Measurements from ENCODE around the gene CORO2B. TPM values are rescaled to one million over a fixed set of nuclear protein-coding genes. Genes with fewer than 3 reads are reported as not detected.

The CORO2B gene
- total and polyA plus RNA-seq, 4 donors: 2.4 to 12.5 (median 4.3) TPM

DNA sequence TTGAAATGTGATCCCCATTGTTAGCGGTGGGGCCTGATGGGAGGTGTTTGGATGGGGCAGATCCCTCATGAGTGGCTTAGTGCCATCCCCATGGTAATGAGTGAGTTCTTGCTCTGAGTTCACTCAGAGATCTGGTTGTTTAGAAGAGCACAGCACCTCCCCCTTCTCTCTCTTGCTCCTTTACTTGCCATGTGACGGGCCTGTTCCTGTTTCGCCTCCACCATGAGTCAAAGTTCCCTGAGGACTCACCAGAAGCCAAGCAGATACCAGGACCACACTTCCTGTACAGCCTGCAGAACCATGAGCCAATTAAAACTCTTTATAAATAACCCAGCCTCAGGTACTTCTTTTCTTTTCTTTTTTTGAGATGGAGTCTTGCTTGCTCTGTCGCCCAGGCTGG, 195.3 kb downstream of the CORO2B start:
- Histone ChIP-seq H3K27me3 (ENCODE audit: control insufficient read depth in 3 of 3, insufficient read depth in 3 of 3, low read length in 2 of 3) (no peaks in the 10 kb centered on the region), H3K27ac (ENCODE audit: low read depth in 1 of 2, low read length in 1 of 2) (no peak overlapping the region), H3K4me3 (no peak overlapping the region), H3K9me3 (ENCODE audit: control insufficient read depth in 4 of 4, insufficient read depth in 3 of 4, low read length in 3 of 4) (peaks cover 0 to 2% (median 0%) of the 10 kb centered on the region in 4 donors), H3K36me3 (ENCODE audit: control insufficient read depth in 4 of 4, insufficient read depth in 4 of 4, low read length in 4 of 4) (peaks cover 0 to 13% (median 4%) of the 10 kb centered on the region in 4 donors), H3K4me1 (ENCODE audit: control insufficient read depth in 5 of 5, insufficient read depth in 5 of 5, low read length in 5 of 5) (peaks cover 0 to 28% (median 8%) of the 10 kb centered on the region in 5 donors), H3K9ac (ENCODE audit: insufficient read depth in 1 of 2, low read length in 2 of 2) (no peak overlapping the region)
- WGBS, 2 donors: 91 to 94% methylated on average over 4 of the region's 4 CpGs
- TF ChIP-seq CTCF (IDR thresholded peaks at IDR 0.05; ENCODE audit: control extremely low read depth, extremely low read depth): no peak
- DNase-seq (no peak), ATAC-seq (ENCODE audit: insufficient read depth, low FRiP score) (no peak)

DNA sequence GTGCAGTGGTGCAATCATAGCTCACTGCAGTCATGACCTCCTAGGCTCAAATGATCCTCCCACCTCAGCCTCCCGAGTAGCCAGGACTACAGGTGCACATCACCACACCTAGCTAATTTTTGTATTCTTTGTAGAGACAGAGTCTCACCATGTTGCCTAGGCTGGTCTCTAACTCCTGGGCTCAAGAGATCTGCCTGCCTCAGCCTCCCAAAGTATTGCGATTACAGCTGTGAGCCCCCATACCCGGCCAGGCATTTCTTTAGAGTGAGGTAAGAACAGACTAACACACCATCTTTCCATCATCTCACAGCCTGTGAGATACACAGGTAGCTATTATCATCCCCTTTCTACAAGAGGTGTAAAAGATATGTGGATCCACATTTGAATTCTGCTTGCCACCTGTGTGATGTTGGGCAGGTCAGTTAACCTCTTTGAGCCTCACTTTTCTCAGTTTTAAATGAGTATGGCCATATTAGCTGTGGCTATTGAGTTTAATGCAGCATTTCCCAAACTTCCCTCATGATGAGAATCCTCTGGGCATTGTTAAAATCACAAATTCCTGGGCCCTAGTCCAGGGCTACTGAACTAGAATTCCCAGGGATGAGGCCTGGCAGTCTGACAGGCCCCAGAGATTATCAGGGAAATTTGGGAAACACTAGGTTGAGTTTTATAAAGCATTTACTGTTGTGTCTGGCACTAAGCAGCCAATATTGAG, 195.9 kb downstream of the CORO2B start:
- H3K36me3 ChIP-seq (ENCODE audit: control insufficient read depth in 4 of 4, insufficient read depth in 4 of 4, low read length in 4 of 4): peaks cover 0 to 13% (median 9%) of the 10 kb centered on the region in 4 donors
- H3K27me3 ChIP-seq (ENCODE audit: control insufficient read depth in 3 of 3, insufficient read depth in 3 of 3, low read length in 2 of 3): no peaks in the 10 kb centered on the region
- no peak overlapping the region for H3K4me3 ChIP-seq
- no peak overlapping the region for H3K27ac ChIP-seq (ENCODE audit: low read depth in 1 of 2, low read length in 1 of 2)
- H3K9me3 ChIP-seq (ENCODE audit: control insufficient read depth in 4 of 4, insufficient read depth in 3 of 4, low read length in 3 of 4): peaks cover 0 to 2% (median 0%) of the 10 kb centered on the region in 4 donors
- peaks cover 0 to 28% (median 8%) of the 10 kb centered on the region in 5 donors for H3K4me1 ChIP-seq (ENCODE audit: control insufficient read depth in 5 of 5, insufficient read depth in 5 of 5, low read length in 5 of 5)
- WGBS, 2 donors: 96 to 98% methylated on average over 3 of the region's 3 CpGs
- ATAC-seq (ENCODE audit: insufficient read depth, low FRiP score) (no peak), DNase-seq (peak; percentile 50 to 83 (median 80))
- H3K9ac ChIP-seq (ENCODE audit: insufficient read depth in 1 of 2, low read length in 2 of 2): no peak overlapping the region
- no peak for TF ChIP-seq CTCF (IDR thresholded peaks at IDR 0.05; ENCODE audit: control extremely low read depth, extremely low read depth)

DNA sequence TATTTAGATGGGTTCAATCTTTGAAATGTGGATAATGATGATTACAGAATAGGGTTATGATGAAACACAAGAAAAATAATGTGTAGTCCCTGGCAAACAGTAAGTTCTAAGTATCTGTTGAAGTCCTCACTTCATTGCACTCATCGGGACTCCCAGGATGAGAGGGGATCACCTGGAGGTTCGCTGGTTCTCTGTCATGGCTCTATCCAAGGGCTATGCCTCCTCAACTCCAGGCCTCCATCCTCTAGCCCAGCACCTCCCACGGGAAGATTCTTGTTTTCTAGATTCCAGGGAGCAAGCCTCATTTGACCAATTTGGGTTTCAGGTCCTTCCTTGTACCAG, 196.4 kb downstream of the CORO2B start:
- no peak for TF ChIP-seq CTCF (IDR thresholded peaks at IDR 0.05; ENCODE audit: control extremely low read depth, extremely low read depth)
- H3K27me3 ChIP-seq (ENCODE audit: control insufficient read depth in 3 of 3, insufficient read depth in 3 of 3, low read length in 2 of 3): no peaks in the 10 kb centered on the region
- no peak overlapping the region for H3K27ac ChIP-seq (ENCODE audit: low read depth in 1 of 2, low read length in 1 of 2)
- no peak overlapping the region for H3K9ac ChIP-seq (ENCODE audit: insufficient read depth in 1 of 2, low read length in 2 of 2)
- ATAC-seq (ENCODE audit: insufficient read depth, low FRiP score): no peak
- peaks cover 0 to 2% (median 0%) of the 10 kb centered on the region in 4 donors for H3K9me3 ChIP-seq (ENCODE audit: control insufficient read depth in 4 of 4, insufficient read depth in 3 of 4, low read length in 3 of 4)
- H3K4me3 ChIP-seq: no peak overlapping the region
- DNase-seq: no peak
- 88 to 91% methylated on average over 3 of the region's 3 CpGs for WGBS, 2 donors
- H3K4me1 ChIP-seq (ENCODE audit: control insufficient read depth in 5 of 5, insufficient read depth in 5 of 5, low read length in 5 of 5): peaks cover 0 to 28% (median 8%) of the 10 kb centered on the region in 5 donors
- peaks cover 0 to 15% (median 12%) of the 10 kb centered on the region in 4 donors for H3K36me3 ChIP-seq (ENCODE audit: control insufficient read depth in 4 of 4, insufficient read depth in 4 of 4, low read length in 4 of 4)
